ENCODE results near the gene AGO3. TPM values are rescaled to one million over a fixed set of nuclear protein-coding genes. Genes with fewer than 3 reads are reported as not detected.

Gene AGO3
- total and polyA plus RNA-seq, 2 experiments from 2014 or later: 19.2 to 27.3 TPM

DNA sequence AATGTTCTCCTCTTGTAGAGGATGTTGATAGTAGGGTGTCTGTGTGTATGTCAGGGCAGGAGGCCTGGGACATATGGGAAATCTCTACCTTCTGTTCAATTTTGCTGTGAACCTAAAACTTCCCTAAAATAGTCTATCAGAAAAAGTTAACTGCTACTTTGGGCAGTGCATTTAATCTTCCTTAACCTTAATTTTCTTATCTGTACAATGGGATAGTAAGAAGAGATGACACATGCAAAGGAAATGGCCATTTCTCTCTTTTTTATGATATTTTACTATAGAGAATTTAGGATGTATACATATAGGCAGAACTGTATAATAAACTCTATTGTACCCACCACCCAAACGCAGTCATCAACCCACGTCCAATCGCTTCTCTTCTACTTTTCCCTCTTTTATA, 8.6 kb downstream of the AGO3 start:
- no peaks in the 10 kb centered on the region for H3K36me3 ChIP-seq (ENCODE audit: insufficient read depth)
- peaks cover 100% of the 10 kb centered on the region for H3K79me2 ChIP-seq (replicated peaks; ENCODE audit: insufficient read depth)
- no peak for ATAC-seq
- peaks cover 12% of the 10 kb centered on the region; the same call in 1 of the 2 replicates for H3K4me1 ChIP-seq (ENCODE audit: insufficient read depth)
- TF ChIP-seq ZNF114 (CRISPR knock-in tag; IDR thresholded peaks at IDR 0.05) (no peak), NANOG (IDR thresholded peaks at IDR 0.05; ENCODE audit: borderline replicate concordance) (no peak), CREB1 (CRISPR knock-in tag; IDR thresholded peaks at IDR 0.05; ENCODE audit: low read depth) (no peak), STAT1 (IDR thresholded peaks at IDR 0.05; ENCODE audit: unreplicated experiment) (no peak), ZNF331 (CRISPR knock-in tag; IDR thresholded peaks at IDR 0.05; ENCODE audit: low read depth) (no peak), EZH2 (IDR thresholded peaks at IDR 0.05; ENCODE audit: low read depth, unreplicated experiment) (no peak), EZH2phosphoT487 (IDR thresholded peaks at IDR 0.05; ENCODE audit: unreplicated experiment) (no peak)
- TF ChIP-seq, protein P1, sequence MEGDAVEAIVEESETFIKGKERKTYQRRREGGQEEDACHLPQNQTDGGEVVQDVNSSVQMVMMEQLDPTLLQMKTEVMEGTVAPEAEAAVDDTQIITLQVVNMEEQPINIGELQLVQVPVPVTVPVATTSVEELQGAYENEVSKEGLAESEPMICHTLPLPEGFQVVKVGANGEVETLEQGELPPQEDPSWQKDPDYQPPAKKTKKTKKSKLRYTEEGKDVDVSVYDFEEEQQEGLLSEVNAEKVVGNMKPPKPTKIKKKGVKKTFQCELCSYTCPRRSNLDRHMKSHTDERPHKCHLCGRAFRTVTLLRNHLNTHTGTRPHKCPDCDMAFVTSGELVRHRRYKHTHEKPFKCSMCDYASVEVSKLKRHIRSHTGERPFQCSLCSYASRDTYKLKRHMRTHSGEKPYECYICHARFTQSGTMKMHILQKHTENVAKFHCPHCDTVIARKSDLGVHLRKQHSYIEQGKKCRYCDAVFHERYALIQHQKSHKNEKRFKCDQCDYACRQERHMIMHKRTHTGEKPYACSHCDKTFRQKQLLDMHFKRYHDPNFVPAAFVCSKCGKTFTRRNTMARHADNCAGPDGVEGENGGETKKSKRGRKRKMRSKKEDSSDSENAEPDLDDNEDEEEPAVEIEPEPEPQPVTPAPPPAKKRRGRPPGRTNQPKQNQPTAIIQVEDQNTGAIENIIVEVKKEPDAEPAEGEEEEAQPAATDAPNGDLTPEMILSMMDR (conservative IDR thresholded peaks at IDR 0.05; ENCODE audit: low read depth in 2 of 2): no peak
- TF ChIP-seq, protein P2, sequence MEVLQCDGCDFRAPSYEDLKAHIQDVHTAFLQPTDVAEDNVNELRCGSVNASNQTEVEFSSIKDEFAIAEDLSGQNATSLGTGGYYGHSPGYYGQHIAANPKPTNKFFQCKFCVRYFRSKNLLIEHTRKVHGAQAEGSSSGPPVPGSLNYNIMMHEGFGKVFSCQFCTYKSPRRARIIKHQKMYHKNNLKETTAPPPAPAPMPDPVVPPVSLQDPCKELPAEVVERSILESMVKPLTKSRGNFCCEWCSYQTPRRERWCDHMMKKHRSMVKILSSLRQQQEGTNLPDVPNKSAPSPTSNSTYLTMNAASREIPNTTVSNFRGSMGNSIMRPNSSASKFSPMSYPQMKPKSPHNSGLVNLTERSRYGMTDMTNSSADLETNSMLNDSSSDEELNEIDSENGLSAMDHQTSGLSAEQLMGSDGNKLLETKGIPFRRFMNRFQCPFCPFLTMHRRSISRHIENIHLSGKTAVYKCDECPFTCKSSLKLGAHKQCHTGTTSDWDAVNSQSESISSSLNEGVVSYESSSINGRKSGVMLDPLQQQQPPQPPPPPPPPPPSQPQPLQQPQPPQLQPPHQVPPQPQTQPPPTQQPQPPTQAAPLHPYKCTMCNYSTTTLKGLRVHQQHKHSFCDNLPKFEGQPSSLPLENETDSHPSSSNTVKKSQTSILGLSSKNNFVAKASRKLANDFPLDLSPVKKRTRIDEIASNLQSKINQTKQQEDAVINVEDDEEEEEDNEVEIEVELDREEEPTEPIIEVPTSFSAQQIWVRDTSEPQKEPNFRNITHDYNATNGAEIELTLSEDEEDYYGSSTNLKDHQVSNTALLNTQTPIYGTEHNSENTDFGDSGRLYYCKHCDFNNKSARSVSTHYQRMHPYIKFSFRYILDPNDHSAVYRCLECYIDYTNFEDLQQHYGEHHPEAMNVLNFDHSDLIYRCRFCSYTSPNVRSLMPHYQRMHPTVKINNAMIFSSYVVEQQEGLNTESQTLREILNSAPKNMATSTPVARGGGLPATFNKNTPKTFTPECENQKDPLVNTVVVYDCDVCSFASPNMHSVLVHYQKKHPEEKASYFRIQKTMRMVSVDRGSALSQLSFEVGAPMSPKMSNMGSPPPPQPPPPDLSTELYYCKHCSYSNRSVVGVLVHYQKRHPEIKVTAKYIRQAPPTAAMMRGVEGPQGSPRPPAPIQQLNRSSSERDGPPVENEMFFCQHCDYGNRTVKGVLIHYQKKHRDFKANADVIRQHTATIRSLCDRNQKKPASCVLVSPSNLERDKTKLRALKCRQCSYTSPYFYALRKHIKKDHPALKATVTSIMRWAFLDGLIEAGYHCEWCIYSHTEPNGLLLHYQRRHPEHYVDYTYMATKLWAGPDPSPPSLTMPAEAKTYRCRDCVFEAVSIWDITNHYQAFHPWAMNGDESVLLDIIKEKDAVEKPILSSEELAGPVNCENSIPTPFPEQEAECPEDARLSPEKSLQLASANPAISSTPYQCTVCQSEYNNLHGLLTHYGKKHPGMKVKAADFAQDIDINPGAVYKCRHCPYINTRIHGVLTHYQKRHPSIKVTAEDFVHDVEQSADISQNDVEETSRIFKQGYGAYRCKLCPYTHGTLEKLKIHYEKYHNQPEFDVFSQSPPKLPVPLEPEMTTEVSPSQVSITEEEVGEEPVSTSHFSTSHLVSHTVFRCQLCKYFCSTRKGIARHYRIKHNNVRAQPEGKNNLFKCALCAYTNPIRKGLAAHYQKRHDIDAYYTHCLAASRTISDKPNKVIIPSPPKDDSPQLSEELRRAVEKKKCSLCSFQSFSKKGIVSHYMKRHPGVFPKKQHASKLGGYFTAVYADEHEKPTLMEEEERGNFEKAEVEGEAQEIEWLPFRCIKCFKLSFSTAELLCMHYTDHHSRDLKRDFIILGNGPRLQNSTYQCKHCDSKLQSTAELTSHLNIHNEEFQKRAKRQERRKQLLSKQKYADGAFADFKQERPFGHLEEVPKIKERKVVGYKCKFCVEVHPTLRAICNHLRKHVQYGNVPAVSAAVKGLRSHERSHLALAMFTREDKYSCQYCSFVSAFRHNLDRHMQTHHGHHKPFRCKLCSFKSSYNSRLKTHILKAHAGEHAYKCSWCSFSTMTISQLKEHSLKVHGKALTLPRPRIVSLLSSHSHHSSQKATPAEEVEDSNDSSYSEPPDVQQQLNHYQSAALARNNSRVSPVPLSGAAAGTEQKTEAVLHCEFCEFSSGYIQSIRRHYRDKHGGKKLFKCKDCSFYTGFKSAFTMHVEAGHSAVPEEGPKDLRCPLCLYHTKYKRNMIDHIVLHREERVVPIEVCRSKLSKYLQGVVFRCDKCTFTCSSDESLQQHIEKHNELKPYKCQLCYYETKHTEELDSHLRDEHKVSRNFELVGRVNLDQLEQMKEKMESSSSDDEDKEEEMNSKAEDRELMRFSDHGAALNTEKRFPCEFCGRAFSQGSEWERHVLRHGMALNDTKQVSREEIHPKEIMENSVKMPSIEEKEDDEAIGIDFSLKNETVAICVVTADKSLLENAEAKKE (CRISPR knock-in tag; IDR thresholded peaks at IDR 0.05): no peak
- H3F3A ChIP-seq (replicated peaks; ENCODE audit: low read depth): no peaks in the 10 kb centered on the region
- no peaks in the 10 kb centered on the region for H3K9me2 ChIP-seq (ENCODE audit: insufficient read depth)
- H3K4me1 Mint-ChIP-seq: peaks cover 10% of the 10 kb centered on the region; the same call in 2 of the 3 replicates
- H3K27me3 Mint-ChIP-seq (ENCODE audit: insufficient read depth, low read depth, poor library complexity): no peaks in the 10 kb centered on the region
- no peak overlapping the region for H3K27ac ChIP-seq (ENCODE audit: low read depth)
- no peak overlapping the region for H3K4me3 Mint-ChIP-seq
- no peaks in the 10 kb centered on the region for H3K36me3 Mint-ChIP-seq (ENCODE audit: low read depth)
- no peak overlapping the region for H3K4me2 ChIP-seq
- H4K20me1 ChIP-seq (replicated peaks; ENCODE audit: insufficient read depth): peaks cover 13% of the 10 kb centered on the region
- no peak overlapping the region for H3K4me3 ChIP-seq
- H2AFZ ChIP-seq: no peak overlapping the region
- no peaks in the 10 kb centered on the region for H3K27me3 ChIP-seq (ENCODE audit: insufficient read depth)
- no peak for DNase-seq (ENCODE audit: low spot score)
- no peaks in the 10 kb centered on the region for H3K9me3 Mint-ChIP-seq
- H3K27ac Mint-ChIP-seq: no peak overlapping the region
